ELF-1 (cell line): Measurements from ENCODE around the gene SLC29A3.

Source experiments
- DNase-seq: peaks from one replicate; pipeline ENCODE4 v3.0.0-alpha.2; 2016; ENCODE audit warnings: low read depth, low spot score

SLC29A3 gene

GRCh38 chr10:71300555-71301370 lies 18.3 kb upstream of the SLC29A3 start:
- DNase-seq: no peak

GRCh38 chr10:71301371-71301916 lies 17.6 kb upstream of the SLC29A3 start:
- DNase-seq: no peak

GRCh38 chr10:71302451-71302850 lies 16.6 kb upstream of the SLC29A3 start:
- no peak for DNase-seq

GRCh38 chr10:71302874-71303568 lies 16.0 kb upstream of the SLC29A3 start:
- no peak for DNase-seq

GRCh38 chr10:71303569-71303907 lies 15.5 kb upstream of the SLC29A3 start:
- DNase-seq: no peak

GRCh38 chr10:71304914-71305313 lies 14.1 kb upstream of the SLC29A3 start:
- no peak for DNase-seq

- no peak for DNase-seq
These were observed 12.1 kb upstream of the SLC29A3 start for GRCh38 chr10:71306979-71307378.

- DNase-seq: no peak
These were observed 11.5 kb upstream of the SLC29A3 start for GRCh38 chr10:71307469-71308085.

- DNase-seq: no peak
These were observed 10.8 kb upstream of the SLC29A3 start for GRCh38 chr10:71308244-71308643.

GRCh38 chr10:71308985-71309384 lies 10.1 kb upstream of the SLC29A3 start:
- DNase-seq: no peak

- no peak for DNase-seq
These were observed 9.1 kb upstream of the SLC29A3 start for GRCh38 chr10:71309919-71310318.

- DNase-seq: no peak
These were observed 6.8 kb upstream of the SLC29A3 start for GRCh38 chr10:71312220-71312619.

GRCh38 chr10:71312811-71313789 lies 6.0 kb upstream of the SLC29A3 start:
- no peak for DNase-seq

- no peak for DNase-seq
These were observed 4.9 kb upstream of the SLC29A3 start for GRCh38 chr10:71314028-71314693.

GRCh38 chr10:71314694-71315225 lies 4.3 kb upstream of the SLC29A3 start:
- no peak for DNase-seq

- DNase-seq: no peak
These were observed 2.8 kb upstream of the SLC29A3 start for GRCh38 chr10:71316056-71316785.

GRCh38 chr10:71316786-71317160 lies 2.3 kb upstream of the SLC29A3 start:
- no peak for DNase-seq

- no peak for DNase-seq
These were observed 1.3 kb upstream of the SLC29A3 start for GRCh38 chr10:71317739-71318138.

- DNase-seq: no peak
These were observed 837 bp downstream of the SLC29A3 start for GRCh38 chr10:71319800-71320392.
